HG03558 (cell line): ENCODE results near the gene CEP152.

ENCODE experiments used
- ATAC-seq: cut with Tn5 transposase; IDR thresholded peaks from one replicate; pipeline ENCODE4 v1.9.1; 2021; ENCODE audit warnings: moderate number of reproducible peaks; ENCODE audit not compliant: unreplicated experiment; ENCODE audit errors: extremely low read depth

CEP152 gene

DNA sequence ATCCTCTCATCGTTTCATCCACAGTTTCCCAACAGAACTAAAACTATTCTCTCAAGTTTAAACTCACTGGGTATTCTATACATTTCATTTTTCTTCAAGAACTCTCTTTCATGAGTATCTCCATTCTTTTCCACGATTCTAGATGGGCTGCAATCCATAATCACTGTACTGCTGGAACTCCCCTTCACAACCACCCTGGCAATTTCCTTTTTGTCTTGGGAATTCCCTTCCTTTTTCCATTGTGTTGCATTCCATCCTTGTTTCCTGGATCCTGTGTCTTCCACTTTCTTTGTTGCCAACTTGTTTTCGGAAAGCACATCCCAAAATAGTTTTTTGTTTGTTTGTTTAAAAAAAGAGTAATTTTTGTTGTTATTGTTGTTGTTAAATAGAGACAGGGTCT lies 98.3 kb downstream of the CEP152 start:
- ATAC-seq = no peak

- no peak for ATAC-seq
These were observed 99.8 kb downstream of the CEP152 start for GRCh38 chr15:48710952-48711495.

DNA sequence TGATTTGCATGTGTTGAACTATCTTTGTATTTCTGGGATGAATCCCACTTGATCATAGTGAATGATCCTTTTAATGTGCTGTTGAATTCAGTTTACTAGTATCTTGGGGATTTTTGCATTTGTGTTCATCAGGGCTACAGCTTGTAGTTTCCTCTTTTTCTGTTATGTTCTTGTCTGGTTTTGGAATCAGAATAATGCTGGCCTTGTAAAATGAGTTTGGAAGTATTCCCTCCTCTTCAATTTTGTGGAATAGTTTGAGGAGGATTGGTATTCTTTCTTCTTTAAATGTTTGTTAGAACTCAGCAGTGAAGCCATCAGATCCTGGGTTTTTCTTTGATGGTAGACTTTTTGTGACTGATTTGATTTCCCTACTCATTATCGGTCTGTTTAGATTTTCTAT lies 102.2 kb downstream of the CEP152 start:
- no peak for ATAC-seq

GRCh38 chr15:48705381-48705780 lies 105.5 kb downstream of the CEP152 start:
- no peak for ATAC-seq

DNA sequence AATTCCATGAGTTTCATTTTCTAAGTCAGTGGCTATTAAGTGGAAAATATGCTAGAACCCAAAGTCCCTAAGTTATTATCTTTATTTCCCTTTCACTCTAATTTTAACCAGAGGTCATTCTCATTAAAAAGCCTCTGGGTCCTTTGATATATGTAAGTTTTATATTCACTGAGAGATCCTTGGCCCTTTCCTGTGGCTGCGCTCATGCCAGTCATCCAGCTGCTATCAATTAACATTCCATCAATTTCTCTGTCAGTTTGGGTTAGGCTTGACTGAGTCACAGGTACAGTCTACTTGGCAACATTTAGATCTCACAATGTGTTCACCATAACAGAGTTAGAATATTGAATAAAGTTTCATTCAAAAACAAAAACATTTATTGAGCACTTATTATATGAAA lies 107.3 kb downstream of the CEP152 start:
- no peak for ATAC-seq

DNA sequence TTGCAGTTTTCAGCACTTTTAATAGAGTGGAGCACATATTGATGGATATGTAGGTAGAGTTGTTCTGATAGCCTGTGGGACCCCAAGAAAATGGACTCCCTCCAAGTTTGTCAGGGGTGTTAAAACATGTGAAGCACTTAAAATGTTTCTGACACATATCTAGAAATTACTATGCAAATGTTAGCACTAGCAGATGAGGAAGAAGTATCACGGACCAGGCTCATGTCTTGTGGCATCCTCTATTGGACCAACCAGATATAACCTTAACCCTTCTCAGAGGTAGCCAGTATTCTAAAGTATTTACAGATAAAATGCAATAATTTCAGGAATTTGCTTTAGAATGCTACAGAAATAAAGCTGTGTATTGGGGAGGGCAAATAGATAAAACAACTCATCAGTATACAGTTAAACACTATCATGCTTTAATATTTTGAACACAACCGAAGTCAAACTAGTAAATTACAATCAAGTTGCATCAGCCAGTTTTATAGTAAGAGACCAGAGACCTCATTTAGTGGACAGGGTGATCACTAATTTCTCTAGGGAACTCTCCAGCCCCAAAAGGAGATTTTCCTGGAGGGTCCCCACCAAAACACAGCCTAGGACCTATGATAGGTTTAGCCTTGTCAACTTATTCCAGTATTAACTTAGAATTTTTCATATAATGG lies 108.2 kb downstream of the CEP152 start:
- no peak for ATAC-seq

- no peak for ATAC-seq
These were observed 114.1 kb downstream of the CEP152 start for GRCh38 chr15:48696627-48697312.

- no peak for ATAC-seq
These were observed 114.9 kb downstream of the CEP152 start for GRCh38 chr15:48695827-48696573.

- no peak for ATAC-seq
These were observed 115.6 kb downstream of the CEP152 start for GRCh38 chr15:48695088-48695826.

- no peak for ATAC-seq
These were observed 117.4 kb downstream of the CEP152 start for GRCh38 chr15:48693484-48693883.

DNA sequence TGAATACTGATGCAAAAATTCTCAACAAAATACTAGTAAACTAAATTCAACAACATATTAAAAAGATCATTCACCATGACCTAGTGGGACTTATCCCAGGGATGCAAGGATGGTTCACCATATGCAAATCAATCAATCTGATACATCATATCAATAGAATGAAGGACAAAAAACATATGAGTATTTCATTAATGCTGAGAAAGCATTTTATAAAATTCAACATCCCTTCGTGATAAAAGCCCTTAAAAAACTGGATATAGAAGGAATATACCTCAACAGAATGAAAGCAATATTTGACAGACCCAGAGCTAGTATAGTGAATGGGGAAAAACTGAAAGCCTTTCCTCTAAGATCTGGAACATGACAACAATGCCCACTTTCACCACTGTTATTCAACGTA lies 122.4 kb downstream of the CEP152 start:
- ATAC-seq = no peak
